Activated gamma-delta T cell treated with anti-CD3 and anti-CD28 coated beads, Interleukin-2, amount 50 U/mL, for 16 hours (primary cell): Measurements from ENCODE around the gene XPR1.

ENCODE experiments used
- DNase-seq: peaks from one replicate; pipeline ENCODE4 v3.0.0-alpha.2; 2020; ENCODE audit warnings: low read depth

The XPR1 gene

GRCh38 chr1:180933141-180933540, 301.3 kb downstream of the XPR1 start:
- DNase-seq = no peak

- no peak for DNase-seq
These were observed 302.7 kb downstream of the XPR1 start for GRCh38 chr1:180934563-180934962.

GRCh38 chr1:180935326-180936109, 303.7 kb downstream of the XPR1 start:
- no peak for DNase-seq

GRCh38 chr1:180936110-180937011, 304.5 kb downstream of the XPR1 start:
- DNase-seq = no peak

- no peak for DNase-seq
These were observed 305.2 kb downstream of the XPR1 start for GRCh38 chr1:180937012-180937372.

- DNase-seq = no peak
These were observed 305.9 kb downstream of the XPR1 start for GRCh38 chr1:180937624-180938225.

GRCh38 chr1:180939073-180939710, 307.4 kb downstream of the XPR1 start:
- DNase-seq = no peak

GRCh38 chr1:180939711-180940103, 307.9 kb downstream of the XPR1 start:
- no peak for DNase-seq
